Colonic mucosa (tissue), 4 donors: ENCODE measurements around the gene SH3GL2. TPM values are rescaled to one million over a fixed set of nuclear protein-coding genes. Genes with fewer than 3 reads are reported as not detected.

ENCODE experiments used
- DNase-seq: peaks from one replicate; pipeline ENCODE4 v3.0.0-alpha.2; 2020
- H3K27ac ChIP-seq: fragments of 200-600 bp; one replicate; pipeline ENCODE4 v1.8.0; 2021
- H3K27me3 ChIP-seq: fragments of 200-600 bp; one replicate; pipeline ENCODE4 v1.8.0; 2021
- H3K36me3 ChIP-seq: fragments of 200-600 bp; one replicate; pipeline ENCODE4 v1.8.0; 2021
- H3K4me1 ChIP-seq: fragments of 200-600 bp; one replicate; pipeline ENCODE4 v1.8.0; 2021; ENCODE audit warnings: mild to moderate bottlenecking
- H3K4me3 ChIP-seq: fragments of 200-600 bp; one replicate; pipeline ENCODE4 v1.8.0; 2021
- H3K9ac ChIP-seq, 2 donors: one replicate each; pipeline ENCODE4 v1.7.0; 2013; ENCODE audit warnings: control low read depth in 2 of 2, low read depth in 2 of 2, low read length in 2 of 2
- H3K9me3 ChIP-seq: fragments of 200-600 bp; one replicate; pipeline ENCODE4 v1.8.0; 2021
- CTCF ChIP-seq: fragments of 200-600 bp; IDR thresholded peaks from one replicate; pipeline ENCODE4 v1.8.0; 2022; ENCODE audit warnings: antibody characterized with exemption, mild to moderate bottlenecking
- intact Hi-C: fragments of 100-400 bp; cut with DNase I; formaldehyde crosslinking; loops from one replicate; pipeline ENCODE4 v1.14.1; 2022
- total RNA-seq, 2 donors: library from RNA; stranded (reverse); fragmentation: NEBNext Ultra II Directional in 1 of 2; extraction: Animal tissue kit (Norgen Biotek cat#: 25700) in 1 of 2; gene quantifications; one replicate each; pipeline ENCODE4 v1.2.1, GENCODE V29; 2021
- donor health status: healthy.
- donor health status: DM: no; HTN: no; CAD: no.
- donor health status: DM: no; HTN: no; CAD: no.

Gene SH3GL2
- total RNA-seq, 2 donors from 2014 or later = 1.1 TPM

DNA sequence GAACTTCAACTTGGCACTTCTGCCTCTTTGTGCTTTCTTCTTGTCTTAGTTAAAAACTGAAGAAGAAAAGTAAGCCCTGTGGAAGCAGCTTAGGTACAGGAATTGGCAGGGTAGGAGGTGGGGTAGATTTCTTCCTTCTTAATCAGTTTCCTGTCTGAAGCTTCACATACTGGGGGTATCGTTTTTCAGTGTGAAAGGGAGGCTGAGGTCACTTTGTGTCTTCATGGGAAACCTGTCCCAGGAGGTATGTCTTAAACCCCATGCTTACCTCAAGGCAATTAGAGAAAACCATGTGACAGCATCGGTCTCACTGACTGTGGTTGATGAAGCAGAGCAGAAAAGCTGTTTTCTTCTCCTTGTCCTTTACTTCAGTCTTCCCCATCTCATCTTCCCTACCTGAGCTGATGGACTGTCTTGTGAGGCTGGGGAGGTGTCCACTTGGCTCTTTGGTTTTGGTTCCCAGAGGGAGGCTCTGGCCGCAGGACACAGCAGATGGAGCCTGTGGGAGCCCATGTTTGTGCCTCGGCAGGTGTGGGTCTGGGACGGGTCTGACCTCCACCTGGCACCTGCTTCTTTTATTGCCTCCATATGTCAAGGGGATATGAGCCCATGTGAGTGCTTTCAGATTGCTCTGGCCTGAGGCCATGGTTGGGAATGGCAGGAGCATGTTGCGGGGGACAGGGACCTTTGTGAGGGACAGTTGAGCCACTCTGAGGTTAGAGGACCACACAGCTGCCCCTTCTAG, 47.0 kb downstream of the SH3GL2 start:
- peak; percentile 29 for DNase-seq
- intact Hi-C loops = no loop called here
- H3K9ac ChIP-seq = no peak overlapping the region
- H3K9me3 ChIP-seq = no peaks in the 10 kb centered on the region
- no peak overlapping the region for H3K4me3 ChIP-seq
- no peak overlapping the region for H3K27ac ChIP-seq
- H3K36me3 ChIP-seq = no peaks in the 10 kb centered on the region
- no peak for TF ChIP-seq CTCF
- no peaks in the 10 kb centered on the region for H3K4me1 ChIP-seq
- H3K27me3 ChIP-seq = no peaks in the 10 kb centered on the region

DNA sequence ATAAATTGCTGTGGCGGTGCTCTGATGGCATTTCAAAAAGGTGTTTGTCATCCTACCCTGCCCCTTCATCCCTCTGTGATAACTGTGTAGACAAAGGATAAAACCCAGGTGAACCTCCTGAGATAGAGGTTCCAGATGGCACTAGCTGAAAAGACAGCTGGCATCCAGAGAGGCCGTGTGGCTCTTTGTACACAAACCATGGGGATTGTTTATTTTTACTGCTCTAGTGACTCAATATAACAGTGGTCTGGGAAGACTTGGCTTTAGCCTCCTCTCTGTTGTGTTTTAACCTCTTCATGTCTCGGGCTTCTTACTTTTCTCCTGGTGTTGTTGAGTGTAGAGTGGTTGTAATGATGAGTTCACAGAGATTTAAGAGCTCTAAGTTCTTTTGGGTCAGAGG, 48.8 kb downstream of the SH3GL2 start:
- Histone ChIP-seq H3K9me3 (no peaks in the 10 kb centered on the region), H3K9ac (no peak overlapping the region), H3K36me3 (no peaks in the 10 kb centered on the region), H3K27me3 (no peaks in the 10 kb centered on the region), H3K4me1 (no peaks in the 10 kb centered on the region), H3K27ac (no peak overlapping the region), H3K4me3 (no peak overlapping the region)
- intact Hi-C loops = no loop called here
- no peak for TF ChIP-seq CTCF
- no peak for DNase-seq

- no peak for DNase-seq
- H3K9ac ChIP-seq = no peak overlapping the region
- intact Hi-C loops = no loop called here
- TF ChIP-seq CTCF = no peak
- no peak overlapping the region for H3K27ac ChIP-seq
- H3K36me3 ChIP-seq = no peaks in the 10 kb centered on the region
- H3K4me3 ChIP-seq = no peak overlapping the region
- H3K27me3 ChIP-seq = no peaks in the 10 kb centered on the region
- H3K9me3 ChIP-seq = no peaks in the 10 kb centered on the region
- no peaks in the 10 kb centered on the region for H3K4me1 ChIP-seq
These were observed 49.8 kb downstream of the SH3GL2 start for GRCh38 chr9:17628624-17629023.

GRCh38 chr9:17630531-17630949, 51.7 kb downstream of the SH3GL2 start:
- intact Hi-C loops = no loop called here
- TF ChIP-seq CTCF = no peak
- peak; percentile 55 for DNase-seq
- no peaks in the 10 kb centered on the region for H3K36me3 ChIP-seq
- no peak overlapping the region for H3K9ac ChIP-seq
- no peaks in the 10 kb centered on the region for H3K9me3 ChIP-seq
- no peaks in the 10 kb centered on the region for H3K4me1 ChIP-seq
- no peak overlapping the region for H3K4me3 ChIP-seq
- H3K27ac ChIP-seq = no peak overlapping the region
- H3K27me3 ChIP-seq = no peaks in the 10 kb centered on the region

DNA sequence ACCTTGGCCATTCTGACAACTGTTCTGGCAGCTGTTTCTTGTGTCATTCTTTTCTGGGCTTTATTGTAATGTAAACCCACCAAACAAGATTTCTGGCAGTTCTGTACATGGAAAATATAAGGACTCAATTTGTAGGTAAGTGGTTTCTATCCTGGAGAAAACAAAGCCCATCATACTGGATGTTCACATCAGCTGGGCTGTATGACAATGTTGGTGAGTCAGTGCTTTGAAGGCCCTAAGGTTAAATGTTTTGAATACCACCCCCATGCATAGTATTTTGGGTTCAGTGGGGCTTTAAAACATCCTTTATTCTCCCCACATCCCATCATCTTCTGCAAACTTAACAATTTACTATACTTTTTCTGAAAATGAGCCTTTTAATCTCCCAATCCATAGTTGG, 52.5 kb downstream of the SH3GL2 start:
- no peak for TF ChIP-seq CTCF
- H3K27me3 ChIP-seq = no peaks in the 10 kb centered on the region
- no peak overlapping the region for H3K4me3 ChIP-seq
- no peak overlapping the region for H3K27ac ChIP-seq
- H3K4me1 ChIP-seq = no peaks in the 10 kb centered on the region
- no peak for DNase-seq
- intact Hi-C loops = no loop called here
- no peaks in the 10 kb centered on the region for H3K36me3 ChIP-seq
- no peaks in the 10 kb centered on the region for H3K9me3 ChIP-seq
- H3K9ac ChIP-seq = no peak overlapping the region
